HG03575 (cell line): ENCODE results near the gene DAPK2.

Experiments
- ATAC-seq: cut with Tn5 transposase; IDR thresholded peaks from one replicate; pipeline ENCODE4 v1.9.1; 2021; ENCODE audit not compliant: unreplicated experiment, insufficient number of reproducible peaks, low FRiP score; ENCODE audit errors: extremely low read depth

DAPK2 gene

GRCh38 chr15:63930034-63930433, 116.3 kb downstream of the DAPK2 start:
- no peak for ATAC-seq

GRCh38 chr15:63928185-63928842, 118.0 kb downstream of the DAPK2 start:
- no peak for ATAC-seq

GRCh38 chr15:63923993-63924950, 122.0 kb downstream of the DAPK2 start:
- ATAC-seq = no peak

GRCh38 chr15:63922916-63923315, 123.4 kb downstream of the DAPK2 start:
- ATAC-seq = no peak

- ATAC-seq = no peak
These were observed 123.9 kb downstream of the DAPK2 start for GRCh38 chr15:63922261-63922904.

GRCh38 chr15:63920504-63921175, 125.6 kb downstream of the DAPK2 start:
- no peak for ATAC-seq

GRCh38 chr15:63918901-63919348, 127.4 kb downstream of the DAPK2 start:
- no peak for ATAC-seq

GRCh38 chr15:63918317-63918672, 128.0 kb downstream of the DAPK2 start:
- ATAC-seq = no peak

- ATAC-seq = no peak
These were observed 128.5 kb downstream of the DAPK2 start for GRCh38 chr15:63917588-63918316.

GRCh38 chr15:63915873-63916771, 130.2 kb downstream of the DAPK2 start:
- no peak for ATAC-seq

- no peak for ATAC-seq
These were observed 130.9 kb downstream of the DAPK2 start for GRCh38 chr15:63915209-63915872.

GRCh38 chr15:63913786-63914315, 132.4 kb downstream of the DAPK2 start:
- ATAC-seq = no peak

- ATAC-seq = no peak
These were observed 132.9 kb downstream of the DAPK2 start for GRCh38 chr15:63913336-63913735.

- no peak for ATAC-seq
These were observed 134.1 kb downstream of the DAPK2 start for GRCh38 chr15:63912061-63912615.

GRCh38 chr15:63911160-63911559, 135.1 kb downstream of the DAPK2 start:
- ATAC-seq = no peak

GRCh38 chr15:63909819-63910437, 136.4 kb downstream of the DAPK2 start:
- ATAC-seq = no peak
